Left lobe of liver (tissue), 2 donors: Measurements from ENCODE around the gene MITF. TPM values are rescaled to one million over a fixed set of nuclear protein-coding genes. Genes with fewer than 3 reads are reported as not detected.
A peak's percentile ranks its signal among the peaks of the same experiment; 100 is the strongest.

Source experiments
- ATAC-seq: fragments of 200-7000 bp; cut with Tn5 transposase; one replicate; pipeline ENCODE4 v1.9.1; 2020; ENCODE audit warnings: mild to moderate bottlenecking, moderate library complexity
- DNase-seq: peaks from one replicate; pipeline ENCODE4 v3.0.0-alpha.2; 2020; ENCODE audit warnings: low spot score
- total RNA-seq: library from RNA; stranded (reverse); gene quantifications from one replicate; pipeline ENCODE4 v1.2.1, GENCODE V29; 2021
- donor health status: DM: no; HTN: no; CAD: no; lungs with moderate emphysema.
- donor health status: DM: no; HTN: yes; CAD: no.

Gene MITF
- total RNA-seq, 1 donor from 2014 or later, result 4.3 TPM

DNA sequence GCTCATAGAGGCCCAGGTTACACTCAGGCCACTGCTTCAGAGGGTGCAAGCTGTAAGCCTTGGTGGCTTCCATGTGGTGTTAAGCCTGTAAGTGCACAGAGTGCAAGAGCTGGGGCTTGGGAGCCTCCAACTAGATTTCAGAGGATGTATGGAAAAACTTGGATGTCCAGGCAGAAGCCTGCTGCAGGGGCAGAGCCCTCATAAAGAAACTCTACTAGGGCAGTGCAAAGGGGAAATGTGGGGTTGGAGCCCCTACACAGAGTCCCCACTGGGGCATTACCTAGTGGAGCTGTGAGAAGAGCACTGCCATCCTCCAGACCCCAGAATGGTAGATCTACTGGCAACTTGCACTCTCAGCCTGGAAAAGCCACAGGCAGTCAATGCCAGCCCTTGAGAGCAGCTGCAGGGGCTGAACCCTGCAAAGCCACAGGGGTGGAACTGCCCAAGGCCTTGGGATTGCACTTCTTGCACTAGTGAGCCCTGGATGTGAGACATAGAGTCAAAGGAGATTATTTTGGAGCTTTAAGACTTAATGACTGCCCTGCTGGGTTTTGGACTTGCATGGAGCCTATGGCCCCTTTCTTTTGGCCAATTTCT is 14.0 kb downstream of the MITF start:
- no peak for DNase-seq
- no peak for ATAC-seq

DNA sequence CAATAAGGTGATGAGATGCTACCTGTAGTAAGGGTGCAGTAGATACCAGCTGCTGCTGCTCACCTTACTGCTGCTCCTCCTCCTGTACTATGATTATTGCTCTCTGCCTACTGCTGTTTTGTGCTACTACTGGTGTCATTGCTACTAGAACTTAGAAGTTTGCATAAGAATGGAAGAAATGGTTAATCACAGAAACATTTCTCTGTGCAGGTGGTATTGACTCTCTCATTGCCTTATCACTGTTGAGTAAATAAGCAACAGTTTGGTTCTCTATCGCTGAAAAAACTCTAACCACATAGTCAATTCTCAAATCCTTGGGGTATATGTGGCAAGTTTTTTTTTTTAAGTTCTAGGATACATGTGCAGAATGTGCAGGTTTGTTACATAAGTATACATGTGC is 16.5 kb downstream of the MITF start:
- DNase-seq (no peak), ATAC-seq (no peak)

GRCh38 chr3:69761896-69762767 is 22.9 kb downstream of the MITF start:
- ATAC-seq (no peak), DNase-seq (no peak)

DNA sequence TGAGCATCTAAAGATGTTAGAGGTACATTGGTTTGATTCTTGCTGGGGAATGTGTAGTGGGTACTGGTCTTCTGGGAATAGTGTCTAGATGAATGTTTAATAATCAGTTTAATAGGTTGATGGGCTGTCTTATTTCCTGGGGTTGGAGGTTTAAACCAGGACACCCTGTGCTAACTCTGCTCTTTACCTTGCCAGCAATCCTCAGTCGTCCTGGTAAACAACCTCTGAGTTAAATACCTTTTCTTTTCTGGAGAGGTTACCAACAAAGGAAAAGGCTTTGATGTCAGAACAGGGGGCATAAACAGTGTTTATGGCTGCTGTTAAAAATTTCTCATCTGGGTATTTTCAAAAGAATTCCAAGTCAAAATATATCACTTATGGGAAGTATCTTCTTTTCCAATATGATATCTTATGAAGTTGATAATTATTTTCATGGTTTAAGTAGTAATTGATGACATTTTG is 23.5 kb downstream of the MITF start:
- DNase-seq (no peak), ATAC-seq (no peak)

DNA sequence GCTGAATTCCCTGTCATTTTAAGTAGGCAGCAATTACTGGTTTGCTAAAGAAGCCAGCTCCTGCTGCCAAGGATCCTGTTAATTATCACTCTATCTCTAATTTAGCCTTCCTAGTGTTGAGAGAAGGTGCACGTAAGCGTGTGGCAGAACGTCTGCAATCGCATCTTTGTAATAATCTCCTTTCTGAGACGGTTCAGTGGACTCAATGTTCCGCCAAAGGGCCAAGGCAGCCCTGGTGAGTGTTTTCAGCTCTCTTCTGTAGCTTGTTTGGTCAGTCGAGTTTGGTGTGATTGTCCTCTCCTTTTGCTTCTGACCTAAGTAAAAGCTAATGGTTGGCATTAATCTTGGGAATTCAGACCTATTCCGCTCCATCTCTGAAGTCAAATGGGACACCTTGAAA is 24.2 kb downstream of the MITF start:
- ATAC-seq (no peak), DNase-seq (no peak)

GRCh38 chr3:69764121-69764741 is 25.0 kb downstream of the MITF start:
- no peak for ATAC-seq

GRCh38 chr3:69764861-69765260 is 25.6 kb downstream of the MITF start:
- ATAC-seq, result no peak
- no peak for DNase-seq

More at GRCh38 chr3:69764121-69764741, 25.0 kb downstream of the MITF start:
- no peak for DNase-seq

DNA sequence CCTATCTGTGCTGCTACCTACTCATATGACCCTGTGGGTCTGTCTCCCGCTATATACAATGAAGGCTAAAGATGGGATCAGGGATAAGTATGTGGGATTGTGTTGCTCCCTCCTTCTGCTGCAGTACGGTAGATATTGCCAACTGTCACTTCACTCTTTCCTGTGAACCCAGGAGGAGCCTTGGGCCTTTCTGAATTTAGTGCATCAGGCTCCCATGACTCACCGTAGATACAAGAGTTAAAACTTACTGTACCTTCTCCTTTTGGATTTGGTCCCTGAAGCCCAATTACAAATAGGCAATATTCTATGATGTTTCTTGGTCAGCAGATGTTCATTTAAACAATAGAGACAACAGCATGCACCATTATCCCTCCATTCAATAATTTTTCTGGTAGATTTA is 27.4 kb downstream of the MITF start:
- DNase-seq, result no peak

GRCh38 chr3:69767571-69767970 is 28.3 kb downstream of the MITF start:
- DNase-seq (peak; percentile 67), ATAC-seq (peak; percentile 92)

More for the DNA sequence above, 27.4 kb downstream of the MITF start:
- no peak for ATAC-seq

DNA sequence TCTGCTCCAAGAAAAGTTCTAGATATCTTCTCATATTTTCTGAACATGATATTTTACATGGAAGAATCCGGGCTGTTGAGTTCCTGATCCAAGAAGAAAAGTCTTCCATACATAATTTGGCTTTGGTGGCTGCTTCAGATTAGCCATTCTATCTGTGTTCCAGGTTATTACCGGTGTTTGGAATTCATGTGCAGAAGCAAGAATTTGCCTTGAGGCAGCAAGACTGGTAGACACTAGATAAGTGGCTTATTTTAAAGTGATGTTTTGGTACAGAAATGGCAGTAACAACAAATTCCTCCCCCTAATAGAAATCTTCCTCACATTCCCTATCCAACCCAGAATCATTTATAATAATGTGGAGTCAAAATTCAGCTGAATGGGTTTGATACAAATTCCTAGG is 29.2 kb downstream of the MITF start:
- DNase-seq (no peak), ATAC-seq (no peak)

- ATAC-seq (no peak), DNase-seq (no peak)
These were observed 31.0 kb downstream of the MITF start for GRCh38 chr3:69770219-69770618.

DNA sequence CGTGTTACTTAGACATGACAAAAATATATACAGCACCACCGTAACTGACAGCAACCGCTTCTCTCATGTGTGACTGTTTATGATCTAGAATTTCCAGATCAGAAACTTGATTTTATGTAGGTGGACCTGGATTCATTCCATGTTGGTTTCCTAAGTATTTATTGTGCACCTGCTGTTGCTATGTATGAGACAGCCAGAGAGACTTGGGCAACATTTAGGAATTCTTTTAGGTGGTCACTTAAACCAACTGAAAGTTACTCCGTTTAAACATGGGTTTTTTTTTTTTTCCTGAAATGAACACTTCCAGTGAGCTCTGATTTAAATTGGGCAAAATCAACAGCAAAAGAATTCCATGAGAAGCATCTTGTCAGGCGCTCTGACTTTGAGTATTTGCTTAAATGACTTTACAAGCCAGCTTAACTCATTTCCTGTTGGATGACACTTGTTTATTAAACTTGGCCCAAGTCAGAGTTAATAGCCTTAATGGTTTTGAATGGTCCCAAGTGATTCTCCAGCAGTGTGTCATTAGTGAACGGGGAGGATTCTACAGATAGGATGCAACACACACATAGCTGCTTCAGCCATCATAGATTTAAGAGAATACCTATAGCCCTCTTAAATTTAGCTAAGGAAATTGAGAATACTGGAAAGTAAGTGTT is 31.8 kb downstream of the MITF start:
- DNase-seq (no peak), ATAC-seq (no peak)

DNA sequence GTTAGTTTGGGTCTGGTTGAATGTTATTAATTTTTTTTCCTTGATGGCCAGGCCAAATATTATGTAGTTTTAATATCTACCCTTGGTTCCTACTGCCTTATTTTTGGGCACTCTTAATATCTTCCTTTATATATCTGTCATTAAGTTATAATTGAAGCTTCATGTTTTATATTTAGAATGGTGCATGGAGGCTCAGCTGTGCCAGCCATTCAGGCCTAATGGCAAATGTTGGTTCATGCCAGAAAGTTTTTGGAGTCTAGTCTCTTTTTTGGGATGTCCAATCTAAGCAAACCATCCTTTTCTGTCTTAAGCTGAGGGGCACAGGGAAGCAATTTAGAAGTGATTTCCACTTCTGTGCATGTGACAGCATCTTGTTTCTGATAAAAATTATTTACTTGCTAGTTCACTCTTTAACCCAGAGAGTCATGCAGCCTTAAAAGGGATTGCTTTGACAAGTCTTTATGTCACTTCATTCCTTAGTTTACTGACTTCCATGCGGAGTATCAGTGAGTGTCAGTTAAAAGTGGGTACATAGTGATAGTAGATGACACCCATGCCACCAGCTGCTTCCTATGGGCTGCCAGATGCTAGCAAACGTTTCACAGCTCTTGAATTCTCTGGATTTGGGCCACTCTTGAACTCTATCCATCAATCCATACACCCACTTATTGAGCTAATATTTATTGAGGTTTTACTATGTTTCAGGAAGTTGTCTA is 33.0 kb downstream of the MITF start:
- ATAC-seq (no peak), DNase-seq (no peak)

- DNase-seq (peak; percentile 69), ATAC-seq (peak; percentile 92)
These were observed 34.8 kb downstream of the MITF start for GRCh38 chr3:69774029-69774428.

- ATAC-seq (no peak), DNase-seq (no peak)
These were observed 36.5 kb downstream of the MITF start for GRCh38 chr3:69775751-69776150.

- ATAC-seq, result no peak
These were observed 37.0 kb downstream of the MITF start for GRCh38 chr3:69776289-69776688.

GRCh38 chr3:69776920-69777581 is 37.8 kb downstream of the MITF start:
- no peak for DNase-seq
- ATAC-seq, result no peak

More at GRCh38 chr3:69776289-69776688, 37.0 kb downstream of the MITF start:
- DNase-seq, result no peak

DNA sequence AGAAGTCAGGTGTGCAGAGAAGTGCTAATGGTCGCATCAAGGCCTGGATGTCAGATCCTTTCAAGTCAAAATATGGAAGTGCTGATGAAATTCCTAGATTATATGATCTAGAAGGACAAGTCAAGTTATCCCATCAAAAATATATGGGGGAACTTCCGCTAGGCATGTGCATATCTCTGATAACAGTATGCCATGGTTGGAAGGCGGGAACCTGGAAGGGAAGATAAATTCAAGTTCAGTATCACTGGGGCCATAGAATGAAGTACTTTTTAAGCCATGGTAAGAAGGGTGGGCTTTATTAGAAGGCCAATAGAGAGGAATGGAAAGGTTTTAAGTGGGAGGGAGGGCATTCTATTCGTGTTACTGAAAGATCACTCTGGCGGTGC is 38.3 kb downstream of the MITF start:
- DNase-seq (no peak), ATAC-seq (no peak)

- DNase-seq (no peak), ATAC-seq (no peak)
These were observed 42.3 kb downstream of the MITF start for GRCh38 chr3:69781593-69781992.

DNA sequence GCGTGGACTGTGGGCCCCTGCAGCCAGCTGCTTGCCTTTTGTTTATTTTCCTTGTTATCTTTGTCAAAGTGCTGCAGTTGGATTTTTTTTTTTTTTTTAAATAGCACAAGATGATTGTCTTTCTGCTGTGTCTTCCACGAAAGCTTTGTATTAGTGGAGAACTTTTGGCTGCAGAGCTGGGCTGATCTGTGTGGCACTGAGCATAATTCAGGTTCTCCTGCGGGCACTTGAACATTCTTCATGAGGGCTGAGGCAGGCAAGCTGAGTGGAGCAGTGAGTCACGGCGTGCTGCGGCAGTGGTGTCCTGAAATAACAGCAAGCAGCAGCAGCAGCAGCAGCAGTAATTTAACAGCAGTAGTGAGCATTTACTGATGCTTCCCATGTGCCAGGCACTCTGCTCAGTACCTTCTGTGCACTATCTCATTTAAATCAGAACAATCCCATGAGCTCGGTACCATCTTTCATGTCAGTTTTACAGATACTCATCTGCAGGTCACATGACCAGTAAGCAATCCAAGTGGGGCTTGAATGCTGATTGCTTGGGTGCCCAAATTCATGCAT is 45.8 kb downstream of the MITF start:
- ATAC-seq (no peak), DNase-seq (no peak)
